ENCODE data around the gene CTU2. TPM values are rescaled to one million over a fixed set of nuclear protein-coding genes. Genes with fewer than 3 reads are reported as not detected.

The CTU2 gene
- total and polyA plus RNA-seq, 2 donors from 2014 or later = 11.1 to 18.8 TPM

DNA sequence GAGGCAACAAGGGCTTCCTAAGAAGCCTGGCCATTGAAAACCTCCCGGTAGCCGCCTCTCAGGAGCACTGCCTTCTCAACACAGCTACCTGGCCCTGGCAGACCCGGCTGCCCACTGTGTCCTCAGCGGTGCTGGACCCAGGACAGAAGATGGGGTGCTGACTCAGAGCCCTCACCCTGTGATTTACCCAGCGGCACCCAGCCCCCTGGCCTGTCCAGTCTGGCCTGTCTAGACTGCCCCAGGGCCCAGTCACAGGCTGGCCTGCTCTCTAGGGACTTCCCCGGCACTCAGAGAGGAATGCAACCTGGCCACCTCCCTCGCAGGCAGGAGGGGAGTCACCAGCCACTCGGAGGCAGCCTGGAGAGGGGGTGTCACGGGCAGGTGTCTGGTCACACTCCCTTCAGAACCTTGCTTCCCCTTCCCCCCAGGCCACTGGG, 58.6 kb downstream of the CTU2 start:
- Histone ChIP-seq H3K9me3 (ENCODE audit: control insufficient read depth in 2 of 3, insufficient read depth in 1 of 3, low read length in 3 of 3) (no peaks in the 10 kb centered on the region), H3K27me3 (ENCODE audit: control insufficient read depth, insufficient read depth, low read length) (no peaks in the 10 kb centered on the region), H3K36me3 (ENCODE audit: control insufficient read depth in 2 of 3, insufficient read depth in 3 of 3, low read length in 3 of 3) (no peaks in the 10 kb centered on the region), H3K9ac (ENCODE audit: low read length in 3 of 3) (no peak overlapping the region), H3K4me3 (ENCODE audit: low read length in 3 of 3) (no peak overlapping the region), H3K4me1 (ENCODE audit: control insufficient read depth in 2 of 3, insufficient read depth in 2 of 3, low read depth in 1 of 3, low read length in 3 of 3) (peaks cover 0 to 75% (median 44%) of the 10 kb centered on the region in 3 donors), H3K27ac (ENCODE audit: low read depth in 2 of 2, low read length in 2 of 2) (peak overlapping the region; percentile 44 to 78)
- intact Hi-C loops (cut with DNase I) = no loop called here
- TF ChIP-seq, protein P1, sequence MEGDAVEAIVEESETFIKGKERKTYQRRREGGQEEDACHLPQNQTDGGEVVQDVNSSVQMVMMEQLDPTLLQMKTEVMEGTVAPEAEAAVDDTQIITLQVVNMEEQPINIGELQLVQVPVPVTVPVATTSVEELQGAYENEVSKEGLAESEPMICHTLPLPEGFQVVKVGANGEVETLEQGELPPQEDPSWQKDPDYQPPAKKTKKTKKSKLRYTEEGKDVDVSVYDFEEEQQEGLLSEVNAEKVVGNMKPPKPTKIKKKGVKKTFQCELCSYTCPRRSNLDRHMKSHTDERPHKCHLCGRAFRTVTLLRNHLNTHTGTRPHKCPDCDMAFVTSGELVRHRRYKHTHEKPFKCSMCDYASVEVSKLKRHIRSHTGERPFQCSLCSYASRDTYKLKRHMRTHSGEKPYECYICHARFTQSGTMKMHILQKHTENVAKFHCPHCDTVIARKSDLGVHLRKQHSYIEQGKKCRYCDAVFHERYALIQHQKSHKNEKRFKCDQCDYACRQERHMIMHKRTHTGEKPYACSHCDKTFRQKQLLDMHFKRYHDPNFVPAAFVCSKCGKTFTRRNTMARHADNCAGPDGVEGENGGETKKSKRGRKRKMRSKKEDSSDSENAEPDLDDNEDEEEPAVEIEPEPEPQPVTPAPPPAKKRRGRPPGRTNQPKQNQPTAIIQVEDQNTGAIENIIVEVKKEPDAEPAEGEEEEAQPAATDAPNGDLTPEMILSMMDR (IDR thresholded peaks at IDR 0.05; ENCODE audit: borderline replicate concordance, extremely low read depth, insufficient read depth) = no peak
- DNase-seq (peak in 3 of 5 donors; percentile 60 to 74 (median 71)), FAIRE-seq (no peak)

Small RNAs within 50 kb of the gene (microRNA-seq; reads per million reads assigned to microRNA genes)
- gene MIR4722 = not detected

Other genes starting within 250 kb of the CTU2 start
- 38.2 TPM for gene ZC3H18, start 136.1 kb upstream of the CTU2 start, total RNA-seq
- 11.4 TPM for gene ZC3H18, start 136.1 kb upstream of the CTU2 start, polyA plus RNA-seq (ENCODE audit: insufficient read depth, low read depth, low replicate concordance)
- gene IL17C, start 67.9 kb upstream of the CTU2 start, total RNA-seq = not detected
- gene IL17C, start 67.9 kb upstream of the CTU2 start, polyA plus RNA-seq (ENCODE audit: insufficient read depth, low read depth, low replicate concordance) = not detected
- gene CYBA, start 55.5 kb upstream of the CTU2 start, total RNA-seq = 395 TPM
- 263 TPM for gene CYBA, start 55.5 kb upstream of the CTU2 start, polyA plus RNA-seq (ENCODE audit: insufficient read depth, low read depth, low replicate concordance)
- 35.4 TPM for gene MVD, start 43.4 kb upstream of the CTU2 start, total RNA-seq
- gene MVD, start 43.4 kb upstream of the CTU2 start, polyA plus RNA-seq (ENCODE audit: insufficient read depth, low read depth, low replicate concordance) = 48.9 TPM
- 2.3 TPM for gene SNAI3, start 20.0 kb upstream of the CTU2 start, total RNA-seq
- 0.75 TPM for gene SNAI3, start 20.0 kb upstream of the CTU2 start, polyA plus RNA-seq (ENCODE audit: insufficient read depth, low read depth, low replicate concordance)
- 31.4 TPM for gene RNF166, start 95 bp upstream of the CTU2 start, total RNA-seq
- 16.3 TPM for gene RNF166, start 95 bp upstream of the CTU2 start, polyA plus RNA-seq (ENCODE audit: insufficient read depth, low read depth, low replicate concordance)
- 124 TPM for gene PIEZO1, start 78.7 kb downstream of the CTU2 start, total RNA-seq
- gene PIEZO1, start 78.7 kb downstream of the CTU2 start, polyA plus RNA-seq (ENCODE audit: insufficient read depth, low read depth, low replicate concordance) = 103 TPM
- gene CDT1, start 97.3 kb downstream of the CTU2 start, total RNA-seq = 1.5 TPM
- gene CDT1, start 97.3 kb downstream of the CTU2 start, polyA plus RNA-seq (ENCODE audit: insufficient read depth, low read depth, low replicate concordance) = 0.56 TPM
- gene APRT, start 105.4 kb downstream of the CTU2 start, total RNA-seq = 105 TPM
- gene APRT, start 105.4 kb downstream of the CTU2 start, polyA plus RNA-seq (ENCODE audit: insufficient read depth, low read depth, low replicate concordance) = 204 TPM
- 37.2 TPM for gene GALNS, start 150.4 kb downstream of the CTU2 start, total RNA-seq
- 15.8 TPM for gene GALNS, start 150.4 kb downstream of the CTU2 start, polyA plus RNA-seq (ENCODE audit: insufficient read depth, low read depth, low replicate concordance)
- 48.3 TPM for gene TRAPPC2L, start 150.6 kb downstream of the CTU2 start, total RNA-seq
- gene TRAPPC2L, start 150.6 kb downstream of the CTU2 start, polyA plus RNA-seq (ENCODE audit: insufficient read depth, low read depth, low replicate concordance) = 155 TPM
- gene PABPN1L, start 160.2 kb downstream of the CTU2 start, total RNA-seq = not detected
- not detected for gene PABPN1L, start 160.2 kb downstream of the CTU2 start, polyA plus RNA-seq (ENCODE audit: insufficient read depth, low read depth, low replicate concordance)

All from kidney (tissue), 14 donors.